Stimulated activated CD8-positive, alpha-beta memory T cell treated with anti-CD3 and anti-CD28 coated beads, Interleukin-15, amount 100 ng/mL, for 1 hour (primary cell): ENCODE results near the gene PLP2.

ENCODE experiments used
- DNase-seq: peaks from one replicate; pipeline ENCODE4 v3.0.0-alpha.2; 2020; ENCODE audit warnings: low read depth

PLP2 gene

DNA sequence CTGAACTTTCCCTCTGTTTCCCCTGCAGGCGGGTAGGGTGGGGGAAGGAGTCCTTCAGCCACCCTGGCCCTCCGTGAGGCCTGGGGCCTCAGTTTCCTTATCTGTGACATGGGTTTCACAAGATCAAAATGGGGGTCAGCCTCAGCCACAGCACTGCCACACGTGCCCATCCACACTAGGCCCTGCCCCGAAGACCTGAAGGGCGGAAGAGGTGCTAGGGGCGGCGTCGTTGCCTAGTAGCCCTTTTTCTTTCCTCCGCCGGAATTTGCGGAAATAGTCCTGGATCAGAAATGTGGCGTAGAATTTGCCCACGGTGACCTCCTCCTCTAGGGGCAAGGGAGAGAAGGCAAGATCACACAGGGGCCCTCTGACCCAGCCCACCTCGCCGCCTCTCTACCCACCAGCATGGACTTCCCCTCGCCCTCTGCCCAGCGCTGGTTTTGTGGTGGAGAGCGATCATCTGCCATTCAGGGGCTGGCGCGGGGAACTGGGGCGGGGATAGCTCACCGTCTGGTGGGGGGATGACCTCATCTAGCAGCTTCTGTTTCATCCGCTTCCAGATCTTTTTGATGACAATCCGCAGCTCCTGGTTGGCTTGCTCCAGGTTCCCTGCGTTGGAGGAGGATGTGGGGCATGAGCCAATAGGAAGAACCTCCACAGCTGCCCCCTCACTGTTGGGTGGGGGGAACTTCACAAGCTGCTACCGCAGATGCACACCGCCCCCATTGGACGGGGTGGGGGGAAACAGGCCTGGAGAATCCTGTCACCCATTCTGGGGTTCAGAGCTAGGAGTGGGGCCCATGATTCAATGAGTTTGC is 37.9 kb downstream of the PLP2 start:
- no peak for DNase-seq

GRCh38 chrX:49210406-49210805 is 38.7 kb downstream of the PLP2 start:
- DNase-seq = no peak

- DNase-seq = no peak
Measured at GRCh38 chrX:49211074-49211473, 39.4 kb downstream of the PLP2 start.

GRCh38 chrX:49212209-49212608 is 40.5 kb downstream of the PLP2 start:
- DNase-seq = no peak

- DNase-seq = no peak
Measured at GRCh38 chrX:49212861-49213260, 41.2 kb downstream of the PLP2 start.

DNA sequence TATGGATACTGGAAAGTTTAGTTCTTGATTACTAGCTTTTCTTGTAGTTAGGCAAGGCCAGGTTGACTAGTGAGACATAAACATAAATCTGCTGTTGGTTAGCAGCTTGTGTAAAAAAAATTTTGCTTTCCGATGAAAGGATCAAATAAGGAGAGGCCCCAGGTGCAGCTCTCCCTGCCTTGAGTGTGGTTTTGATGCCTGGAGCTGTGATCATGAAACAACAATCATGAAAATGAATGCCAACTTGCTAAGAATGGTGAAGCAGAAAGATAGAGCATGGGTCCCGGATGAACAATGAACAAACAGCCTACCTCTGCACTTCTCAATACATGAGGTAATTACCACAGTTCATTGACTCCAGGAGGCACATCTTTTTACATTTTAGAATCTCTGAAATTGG is 42.7 kb downstream of the PLP2 start:
- no peak for DNase-seq

- DNase-seq = no peak
Measured at GRCh38 chrX:49214996-49215526, 43.4 kb downstream of the PLP2 start.

DNA sequence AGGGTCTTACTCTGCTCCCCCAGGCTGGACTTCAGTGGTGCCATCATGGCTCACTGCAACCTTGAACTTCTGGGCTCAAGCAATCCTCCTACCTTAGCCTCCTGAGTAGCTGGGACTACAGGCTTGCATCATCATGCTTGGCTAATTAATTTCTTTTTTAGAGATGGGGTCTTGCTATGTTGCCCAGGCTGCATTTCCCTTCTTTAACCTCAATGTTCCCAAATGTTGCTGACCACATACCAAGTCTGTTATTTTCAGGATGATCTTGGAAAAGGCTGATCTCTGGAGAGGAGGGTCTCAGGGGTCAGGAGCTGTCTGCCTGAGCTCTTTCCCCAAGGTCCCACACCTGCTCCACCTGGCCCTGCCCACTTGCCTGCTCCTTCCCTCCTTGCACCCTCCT is 48.4 kb downstream of the PLP2 start:
- DNase-seq = no peak

GRCh38 chrX:49221868-49222267 is 50.2 kb downstream of the PLP2 start:
- no peak for DNase-seq
